Adrenal gland (tissue), 5 donors: Measurements from ENCODE around the gene TTC33.

Experiments
- POLR2A ChIP-seq, 2 donors: fragments of 450-650 bp; IDR thresholded peaks; one replicate each; pipeline ENCODE4 v1.6.1; 2017; ENCODE audit warnings: antibody characterized with exemption in 2 of 2, mild to moderate bottlenecking in 2 of 2, moderate library complexity in 1 of 2
- TF ChIP-seq, protein P1 (sequence below), 6 experiments: fragments of 450-650 bp in 4 of 6; fragments of 200-600 bp in 2 of 6; sonication (generic) in 1 of 6; IDR thresholded peaks; 1 replicate in 5 of 6; 2 replicates in 1 of 6; pipeline versions ENCODE4 v1.5.1 to v1.8.0; 2016 to 2021; ENCODE audit warnings: antibody characterized with exemption in 6 of 6, mild to moderate bottlenecking in 2 of 6, moderate library complexity in 1 of 6
- donor health status: DM: no; HTN: no; CAD: no.

DNA sequence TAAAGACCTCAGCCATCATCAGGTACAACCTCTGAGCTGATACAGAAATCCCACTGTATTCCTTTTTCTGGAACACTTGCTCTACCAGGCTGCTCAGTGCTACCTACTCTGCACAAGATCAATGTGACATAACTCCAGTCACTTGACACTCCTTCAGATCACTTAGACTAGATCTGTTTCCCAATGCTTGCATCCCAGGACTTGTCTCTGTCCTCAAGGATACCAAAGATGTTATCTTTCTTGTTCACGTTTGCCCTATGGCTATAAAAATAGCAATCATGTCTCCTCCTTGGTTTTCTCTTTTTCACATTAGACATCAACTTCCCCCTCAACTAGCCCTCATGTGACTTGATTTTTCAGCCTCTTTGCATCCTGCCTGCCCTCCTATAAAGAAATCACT is 264.1 kb downstream of the TTC33 start:
- TF ChIP-seq, protein P1, sequence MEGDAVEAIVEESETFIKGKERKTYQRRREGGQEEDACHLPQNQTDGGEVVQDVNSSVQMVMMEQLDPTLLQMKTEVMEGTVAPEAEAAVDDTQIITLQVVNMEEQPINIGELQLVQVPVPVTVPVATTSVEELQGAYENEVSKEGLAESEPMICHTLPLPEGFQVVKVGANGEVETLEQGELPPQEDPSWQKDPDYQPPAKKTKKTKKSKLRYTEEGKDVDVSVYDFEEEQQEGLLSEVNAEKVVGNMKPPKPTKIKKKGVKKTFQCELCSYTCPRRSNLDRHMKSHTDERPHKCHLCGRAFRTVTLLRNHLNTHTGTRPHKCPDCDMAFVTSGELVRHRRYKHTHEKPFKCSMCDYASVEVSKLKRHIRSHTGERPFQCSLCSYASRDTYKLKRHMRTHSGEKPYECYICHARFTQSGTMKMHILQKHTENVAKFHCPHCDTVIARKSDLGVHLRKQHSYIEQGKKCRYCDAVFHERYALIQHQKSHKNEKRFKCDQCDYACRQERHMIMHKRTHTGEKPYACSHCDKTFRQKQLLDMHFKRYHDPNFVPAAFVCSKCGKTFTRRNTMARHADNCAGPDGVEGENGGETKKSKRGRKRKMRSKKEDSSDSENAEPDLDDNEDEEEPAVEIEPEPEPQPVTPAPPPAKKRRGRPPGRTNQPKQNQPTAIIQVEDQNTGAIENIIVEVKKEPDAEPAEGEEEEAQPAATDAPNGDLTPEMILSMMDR (IDR thresholded peaks at IDR 0.05) = no peak
- TF ChIP-seq POLR2A (IDR thresholded peaks at IDR 0.05) = no peak
